Neuronal stem cell (in vitro differentiated cells): ENCODE results near the gene RNF114.
A peak's percentile ranks its signal among the peaks of the same experiment; 100 is the strongest.

Source experiments
- DNase-seq: peaks from one replicate; pipeline ENCODE4 v3.0.0-alpha.2; 2013; ENCODE audit warnings: low spot score
- H2AFZ ChIP-seq: one replicate; pipeline ENCODE4 v1.6.1; 2013; ENCODE audit warnings: mild to moderate bottlenecking, low read length, inconsistent platforms
- H2AK5ac ChIP-seq: 2 replicates; pipeline ENCODE4 v1.6.1; 2013; ENCODE audit warnings: low read depth, mild to moderate bottlenecking, inconsistent platforms, low read length, moderate library complexity, mixed read lengths
- H2BK120ac ChIP-seq: 2 replicates; pipeline ENCODE4 v1.6.1; 2013; ENCODE audit warnings: low read depth, mild to moderate bottlenecking, inconsistent platforms, low read length, moderate library complexity, mixed read lengths
- H2BK12ac ChIP-seq: one replicate; pipeline ENCODE4 v1.6.1; 2013; ENCODE audit warnings: low read length, inconsistent platforms
- H2BK15ac ChIP-seq: 2 replicates; pipeline ENCODE4 v1.6.1; 2013; ENCODE audit warnings: mild to moderate bottlenecking, low read length, inconsistent platforms, mixed read lengths
- H2BK5ac ChIP-seq: one replicate; pipeline ENCODE4 v1.6.1; 2013; ENCODE audit warnings: inconsistent platforms, mild to moderate bottlenecking, low read length, moderate library complexity
- H3K14ac ChIP-seq: one replicate; pipeline ENCODE4 v1.6.1; 2013; ENCODE audit warnings: low read length, inconsistent platforms
- H3K18ac ChIP-seq: 2 replicates; pipeline ENCODE4 v1.6.1; 2013; ENCODE audit warnings: low read length, inconsistent platforms
- H3K23ac ChIP-seq: 2 replicates; pipeline ENCODE4 v1.6.1; 2013; ENCODE audit warnings: low read depth, mild to moderate bottlenecking, mixed read lengths, low read length, inconsistent platforms; ENCODE audit not compliant: poor library complexity
- H3K27ac ChIP-seq: replicated peaks from 3 replicates; pipeline ENCODE4 v1.5.1; 2013; ENCODE audit warnings: low read length, inconsistent platforms
- H3K27me3 ChIP-seq, 3 experiments: 2 replicates each; pipeline ENCODE4 v1.6.1; 2013; ENCODE audit warnings: low read length in 3 of 3, mild to moderate bottlenecking in 2 of 3, inconsistent platforms in 1 of 3, low read depth in 1 of 3, mixed read lengths in 1 of 3, moderate library complexity in 1 of 3; ENCODE audit not compliant: control insufficient read depth in 3 of 3, insufficient read depth in 3 of 3
- H3K36me3 ChIP-seq, 2 donors: replicated peaks in 1 of 2; 2 replicates each; pipeline ENCODE4 v1.6.1; 2013; ENCODE audit warnings: low read length in 2 of 2; ENCODE audit not compliant: control insufficient read depth in 2 of 2, insufficient read depth in 2 of 2
- H3K4ac ChIP-seq: 2 replicates; pipeline ENCODE4 v1.6.1; 2013; ENCODE audit warnings: inconsistent platforms, mild to moderate bottlenecking, low read length, moderate library complexity
- H3K4me1 ChIP-seq, 2 donors: 1 replicate in 1 of 2; 2 replicates in 1 of 2; pipeline ENCODE4 v1.6.1; 2013; ENCODE audit warnings: low read length in 2 of 2, low read depth in 1 of 2; ENCODE audit not compliant: control insufficient read depth in 2 of 2, insufficient read depth in 1 of 2
- H3K4me2 ChIP-seq: one replicate; pipeline ENCODE4 v1.6.1; 2013; ENCODE audit warnings: mild to moderate bottlenecking, low read length, inconsistent platforms; ENCODE audit not compliant: insufficient read depth, poor library complexity, severe bottlenecking
- H3K4me3 ChIP-seq, 2 donors: 2 replicates each; pipeline ENCODE4 v1.5.1; 2013; ENCODE audit warnings: low read length in 2 of 2, mild to moderate bottlenecking in 2 of 2, inconsistent platforms in 1 of 2, moderate library complexity in 1 of 2
- H3K79me1 ChIP-seq: one replicate; pipeline ENCODE4 v1.6.1; 2013; ENCODE audit warnings: low read depth, mild to moderate bottlenecking, inconsistent platforms, low read length, moderate library complexity
- H3K9ac ChIP-seq: one replicate; pipeline ENCODE4 v1.6.1; 2013; ENCODE audit warnings: mild to moderate bottlenecking, low read depth, low read length, inconsistent platforms; ENCODE audit not compliant: poor library complexity
- H3K9me3 ChIP-seq, 2 donors: replicated peaks in 1 of 2; 2 replicates each; pipeline versions ENCODE3 to v1.6.1; 2013; ENCODE audit warnings: low read length in 2 of 2, mild to moderate bottlenecking in 2 of 2, inconsistent platforms in 1 of 2, low read depth in 1 of 2, mixed read lengths in 1 of 2, moderate library complexity in 1 of 2; ENCODE audit not compliant: control insufficient read depth in 2 of 2, insufficient read depth in 1 of 2
- H4K8ac ChIP-seq: one replicate; pipeline ENCODE4 v1.6.1; 2013; ENCODE audit warnings: low read depth, mild to moderate bottlenecking, inconsistent platforms, low read length, moderate library complexity
- H4K91ac ChIP-seq: one replicate; pipeline ENCODE4 v1.6.1; 2013; ENCODE audit warnings: low read length, low read depth, mild to moderate bottlenecking, inconsistent platforms; ENCODE audit not compliant: poor library complexity
- WGBS, 2 donors: extraction: QIAGEN DNeasy Blood & Tissue Kit; methylation state at CpG; one replicate each; pipeline ENCODE4 v1.1.7; 2013; ENCODE audit warnings: missing lambda C conversion rate in 2 of 2, mixed read lengths in 1 of 2; ENCODE audit not compliant: insufficient read length in 2 of 2, insufficient replicate concordance in 1 of 2; ENCODE audit errors: extremely low coverage in 2 of 2; 5-methylcytosine and 5-hydroxymethylcytosine counted together

Gene RNF114

GRCh38 chr20:49890471-49891361 is 45.5 kb upstream of the RNF114 start:
- Histone ChIP-seq H3K27ac (peak overlapping the region; percentile 29), H2BK12ac (no peak overlapping the region), H3K79me1 (no peaks in the 10 kb centered on the region), H2AFZ (peak overlapping the region; percentile 51), H2BK5ac (peak overlapping the region; percentile 41), H2BK15ac (peak overlapping the region; percentile 56), H2BK120ac (no peak overlapping the region), H3K4me1 (peaks cover 24 to 49% of the 10 kb centered on the region in 2 donors), H3K4me2 (peak overlapping the region; percentile 13), H3K23ac (peak overlapping the region; percentile 21), H2AK5ac (peak overlapping the region; percentile 79), H3K36me3 (peaks cover 1 to 16% of the 10 kb centered on the region in 2 donors), H3K18ac (peak overlapping the region; percentile 61), H3K4ac (no peak overlapping the region), H4K91ac (no peak overlapping the region), H3K9me3 (no peaks in the 10 kb centered on the region), H3K27me3 (no peaks in the 10 kb centered on the region), H3K14ac (no peak overlapping the region), H4K8ac (no peak overlapping the region), H3K9ac (no peak overlapping the region), H3K4me3 (no peak overlapping the region)
- DNase-seq = no peak
- no CpG with 5 or more reads among the region's 21 CpGs for WGBS, 2 donors

DNA sequence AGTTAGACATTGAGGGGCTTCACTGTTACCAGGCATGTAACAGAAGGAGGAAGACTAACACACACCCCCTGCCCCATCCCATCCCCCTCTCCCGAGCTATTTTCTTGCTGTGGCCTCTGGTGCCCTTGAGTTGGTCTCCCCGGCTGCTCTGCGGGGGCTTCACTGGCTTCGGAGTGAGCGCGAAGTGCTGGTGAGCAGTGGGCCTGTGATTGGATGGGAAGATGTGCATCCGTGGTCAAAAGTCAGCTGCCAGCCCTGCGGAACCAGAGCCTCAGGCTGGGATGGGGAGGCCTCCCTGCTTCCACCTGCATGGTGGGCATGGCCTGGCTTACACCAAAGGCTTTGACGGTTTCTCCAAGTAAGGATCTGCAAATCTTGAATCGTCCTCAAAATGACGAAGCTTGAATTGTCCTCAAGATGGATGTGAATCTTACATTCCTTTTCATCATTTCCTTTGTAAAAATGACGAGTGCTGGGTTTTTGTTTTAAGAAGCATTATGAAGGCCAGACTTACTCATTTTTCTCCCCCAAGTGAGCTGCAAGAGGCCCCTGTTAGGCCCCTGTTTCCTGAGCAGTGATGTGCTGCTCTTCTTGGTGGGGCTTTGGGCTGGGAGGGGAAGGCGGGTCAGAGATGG is 44.6 kb upstream of the RNF114 start:
- no peak overlapping the region for H4K91ac ChIP-seq
- peaks cover 1 to 8% of the 10 kb centered on the region in 2 donors for H3K36me3 ChIP-seq
- no peak overlapping the region for H3K4ac ChIP-seq
- no peaks in the 10 kb centered on the region for H3K79me1 ChIP-seq
- peak overlapping the region; percentile 41 for H3K18ac ChIP-seq
- no peak overlapping the region for H4K8ac ChIP-seq
- H3K9ac ChIP-seq = no peak overlapping the region
- no peak overlapping the region for H3K14ac ChIP-seq
- no peak for DNase-seq
- H2BK5ac ChIP-seq = peak overlapping the region; percentile 41
- H2BK12ac ChIP-seq = no peak overlapping the region
- H2BK15ac ChIP-seq = no peak overlapping the region
- WGBS, 2 donors = no CpG with 5 or more reads among the region's 13 CpGs
- no peak overlapping the region for H3K4me3 ChIP-seq
- no peaks in the 10 kb centered on the region for H3K9me3 ChIP-seq
- H3K4me2 ChIP-seq = no peak overlapping the region
- H3K4me1 ChIP-seq = peaks cover 22 to 49% of the 10 kb centered on the region in 2 donors
- peak overlapping the region; percentile 51 for H2AFZ ChIP-seq
- H3K27ac ChIP-seq = peak overlapping the region; percentile 29
- no peak overlapping the region for H2AK5ac ChIP-seq
- H2BK120ac ChIP-seq = no peak overlapping the region
- H3K23ac ChIP-seq = peak overlapping the region; percentile 10
- no peaks in the 10 kb centered on the region for H3K27me3 ChIP-seq

DNA sequence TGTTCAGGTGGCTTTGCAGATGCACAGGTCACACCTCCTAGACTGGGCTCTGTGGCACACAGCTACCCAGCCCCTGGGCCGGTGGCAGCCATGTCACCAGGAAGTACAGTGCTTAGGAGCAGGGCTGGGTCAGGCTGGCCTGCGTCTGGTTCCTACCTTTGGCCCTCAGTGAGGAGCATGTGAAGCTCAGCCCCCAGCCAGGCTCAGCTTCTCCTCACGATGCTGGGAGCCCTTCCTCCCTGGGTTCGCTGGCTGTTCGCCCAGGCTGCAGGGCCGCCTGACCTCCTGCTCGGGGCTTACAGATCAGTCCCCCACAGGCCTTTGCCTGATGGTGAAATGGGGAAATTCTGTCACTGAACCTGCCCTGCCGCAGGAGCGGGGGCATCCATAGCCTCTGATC is 43.9 kb upstream of the RNF114 start:
- Histone ChIP-seq H2BK15ac (no peak overlapping the region), H2BK12ac (no peak overlapping the region), H2AFZ (no peak overlapping the region), H3K27ac (no peak overlapping the region), H3K4me3 (peak overlapping the region in 1 of 2 donors; percentile 7), H2BK120ac (peak overlapping the region; percentile 48), H3K4ac (no peak overlapping the region), H2BK5ac (no peak overlapping the region), H3K79me1 (no peaks in the 10 kb centered on the region), H3K14ac (peak overlapping the region; percentile 86), H3K9me3 (no peaks in the 10 kb centered on the region), H3K27me3 (no peaks in the 10 kb centered on the region), H4K91ac (peak overlapping the region; percentile 28), H3K23ac (peak overlapping the region; percentile 34), H3K4me2 (no peak overlapping the region), H4K8ac (peak overlapping the region; percentile 90), H2AK5ac (peak overlapping the region; percentile 27), H3K4me1 (peaks cover 22 to 45% of the 10 kb centered on the region in 2 donors), H3K9ac (no peak overlapping the region), H3K36me3 (peaks cover 1 to 5% of the 10 kb centered on the region in 2 donors), H3K18ac (no peak overlapping the region)
- no peak for DNase-seq
- WGBS, 2 donors = no CpG with 5 or more reads among the region's 9 CpGs

GRCh38 chr20:49892817-49893216 is 43.4 kb upstream of the RNF114 start:
- H3K9ac ChIP-seq = no peak overlapping the region
- H3K36me3 ChIP-seq = peaks cover 0 to 1% of the 10 kb centered on the region in 2 donors
- H2BK5ac ChIP-seq = no peak overlapping the region
- no peak overlapping the region for H2BK120ac ChIP-seq
- no peak overlapping the region for H2BK12ac ChIP-seq
- no CpG with 5 or more reads among the region's 11 CpGs for WGBS, 2 donors
- H3K27ac ChIP-seq = no peak overlapping the region
- H3K4me2 ChIP-seq = no peak overlapping the region
- H3K4me3 ChIP-seq = no peak overlapping the region
- no peak overlapping the region for H3K23ac ChIP-seq
- no peak overlapping the region for H4K8ac ChIP-seq
- H2AK5ac ChIP-seq = peak overlapping the region; percentile 11
- peaks cover 16 to 40% of the 10 kb centered on the region in 2 donors for H3K4me1 ChIP-seq
- no peak overlapping the region for H2AFZ ChIP-seq
- no peaks in the 10 kb centered on the region for H3K79me1 ChIP-seq
- H3K4ac ChIP-seq = no peak overlapping the region
- no peak overlapping the region for H4K91ac ChIP-seq
- peak overlapping the region; percentile 0 for H3K14ac ChIP-seq
- no peak for DNase-seq
- H3K9me3 ChIP-seq = no peaks in the 10 kb centered on the region
- H2BK15ac ChIP-seq = no peak overlapping the region
- H3K18ac ChIP-seq = peak overlapping the region; percentile 52
- H3K27me3 ChIP-seq = no peaks in the 10 kb centered on the region
